RWPE1 (cell line): ENCODE results near the gene B4GALT2.

ENCODE experiments used
- CTCF ChIA-PET: fragments of 350-600 bp; sonication (Branson Sonifier 250); formaldehyde crosslinking; extraction: SDS; loops from one replicate; lab custom pipeline; 2021; lab: Yijun Ruan, JAX
- POLR2A ChIA-PET: fragments of 400-600 bp; formaldehyde crosslinking; extraction: SDS; loops from one replicate; lab custom pipeline; 2020; ENCODE audit warnings: antibody characterized with exemption; ENCODE audit not compliant: low non-redundant PET; lab: Yijun Ruan, JAX
- DNase-seq: peaks from one replicate; pipeline ENCODE4 v3.0.0; 2012; ENCODE audit warnings: low spot score
- H3K27ac ChIP-seq: fragments of 450-650 bp; 2 replicates; pipeline ENCODE4 v1.5.1; 2017
- CTCF ChIP-seq: fragments of 450-650 bp; conservative IDR thresholded peaks from 2 replicates; pipeline ENCODE4 v1.5.1; 2017; ENCODE audit warnings: low read depth, mild to moderate bottlenecking

Gene B4GALT2

GRCh38 chr1:43985984-43986595 lies 7.1 kb downstream of the B4GALT2 start:
- peak overlapping the region; percentile 94; the same call in 1 of the 2 replicates for H3K27ac ChIP-seq
- no peak for TF ChIP-seq CTCF
- DNase-seq = no peak
- ChIA-PET POLR2A (no interaction called here), CTCF (interaction anchor here (2.3 kb wide), 1 partner anchor 52 kb away, joined by 7 read pairs; the partner anchor contains the start of gene ARTN)

- TF ChIP-seq CTCF = no peak
- no peak for DNase-seq
- ChIA-PET POLR2A (no interaction called here), CTCF (interaction anchor here (2.3 kb wide), 1 partner anchor 52 kb away, joined by 7 read pairs; the partner anchor contains the start of gene ARTN)
- peak overlapping the region; percentile 58 for H3K27ac ChIP-seq
Measured at GRCh38 chr1:43986712-43987111, 7.7 kb downstream of the B4GALT2 start.

DNA sequence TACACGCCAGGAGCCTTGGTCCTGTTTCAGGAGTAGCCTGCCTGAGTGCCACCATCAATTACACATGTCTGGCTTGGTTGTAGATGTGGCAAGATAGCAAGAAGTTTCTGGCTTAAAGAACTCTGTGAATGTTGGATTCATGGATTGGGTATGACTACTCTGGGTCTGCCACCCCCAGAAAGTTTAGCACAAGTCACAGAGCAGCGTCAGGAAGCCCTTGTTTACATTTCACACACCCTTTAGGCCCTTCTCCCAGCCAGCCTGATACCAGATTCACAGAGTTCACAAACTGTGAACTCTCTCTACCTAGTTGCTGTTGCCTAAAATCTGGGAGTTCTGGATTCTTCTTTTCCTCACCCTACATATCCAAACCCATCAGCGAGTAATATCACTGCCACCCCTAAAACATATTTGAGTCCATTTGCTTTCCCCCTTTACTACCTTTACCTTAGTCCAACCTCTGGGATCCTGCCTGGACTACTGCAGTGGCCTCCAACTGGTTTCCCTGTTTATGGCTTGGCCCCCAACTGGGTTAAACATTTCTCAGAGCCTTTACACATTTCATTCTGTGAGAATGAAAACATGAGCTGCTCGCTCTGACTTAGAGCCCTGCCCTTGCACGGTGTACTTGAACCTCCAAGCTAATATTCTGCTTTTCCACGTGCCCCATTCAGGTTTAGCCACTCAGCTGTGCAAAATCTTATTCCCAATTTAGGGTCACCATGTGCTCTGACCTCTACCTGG lies 8.3 kb downstream of the B4GALT2 start:
- CTCF ChIA-PET = interaction anchor here (2.3 kb wide), 1 partner anchor 53 kb away, joined by 7 read pairs; the partner anchor contains the start of gene ARTN
- H3K27ac ChIP-seq = peak overlapping the region; percentile 58
- POLR2A ChIA-PET = no interaction called here

DNA sequence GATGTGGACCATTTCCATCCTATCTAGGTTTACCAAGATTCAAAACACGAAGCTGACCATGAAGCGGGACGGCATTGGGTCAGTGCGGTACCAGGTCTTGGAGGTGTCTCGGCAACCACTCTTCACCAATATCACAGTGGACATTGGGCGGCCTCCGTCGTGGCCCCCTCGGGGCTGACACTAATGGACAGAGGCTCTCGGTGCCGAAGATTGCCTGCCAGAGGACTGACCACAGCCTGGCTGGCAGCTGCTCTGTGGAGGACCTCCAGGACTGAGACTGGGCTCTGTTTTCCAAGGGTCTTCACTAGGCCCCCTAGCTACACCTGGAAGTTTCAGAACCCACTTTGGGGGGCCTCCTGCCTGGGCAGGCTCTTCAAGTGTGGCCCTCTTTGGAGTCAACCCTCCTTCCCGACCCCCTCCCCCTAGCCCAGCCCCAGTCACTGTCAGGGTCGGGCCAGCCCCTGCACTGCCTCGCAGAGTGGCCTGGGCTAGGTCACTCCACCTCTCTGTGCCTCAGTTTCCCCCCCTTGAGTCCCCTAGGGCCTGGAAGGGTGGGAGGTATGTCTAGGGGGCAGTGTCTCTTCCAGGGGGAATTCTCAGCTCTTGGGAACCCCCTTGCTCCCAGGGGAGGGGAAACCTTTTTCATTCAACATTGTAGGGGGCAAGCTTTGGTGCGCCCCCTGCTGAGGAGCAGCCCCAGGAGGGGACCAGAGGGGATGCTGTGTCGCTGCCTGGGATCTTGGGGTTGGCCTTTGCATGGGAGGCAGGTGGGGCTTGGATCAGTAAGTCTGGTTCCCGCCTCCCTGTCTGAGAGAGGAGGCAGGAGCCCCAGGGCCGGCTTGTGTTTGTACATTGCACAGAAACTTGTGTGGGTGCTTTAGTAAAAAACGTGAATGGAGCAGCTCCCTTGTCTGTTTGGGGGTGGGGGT lies 11.5 kb downstream of the B4GALT2 start:
- no peak for DNase-seq
- peak overlapping the region; percentile 87 for H3K27ac ChIP-seq
- ChIA-PET CTCF (interaction anchor here (0.6 kb wide), 2 partner anchors 56 to 227 kb away, joined by 4 read pairs; no protein-coding TSS in a partner anchor), POLR2A (interaction anchor here (0.5 to 0.9 kb wide), 3 partner anchors 10 to 693 kb away, joined by 3 read pairs; partner anchors contain the start of gene ATP6V0B)
- no peak for TF ChIP-seq CTCF

More for the DNA sequence above, 8.3 kb downstream of the B4GALT2 start:
- TF ChIP-seq CTCF = no peak
- no peak for DNase-seq

DNA sequence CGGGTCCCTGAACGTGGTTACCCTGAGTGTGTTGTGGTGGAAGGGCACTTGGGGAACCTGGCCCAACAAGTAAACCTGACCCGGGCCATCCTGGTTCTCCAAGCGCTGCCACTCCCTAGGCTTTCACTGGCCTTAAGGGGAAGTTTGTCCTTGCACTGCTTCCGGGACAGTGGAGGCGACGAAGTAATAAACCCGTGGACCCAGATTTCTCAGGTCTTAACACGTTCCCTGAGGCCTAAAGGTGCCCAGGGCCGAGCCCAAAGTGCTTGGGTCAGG lies 12.1 kb downstream of the B4GALT2 start:
- no peak for TF ChIP-seq CTCF
- CTCF ChIA-PET = interaction anchor here (0.6 kb wide), 1 partner anchor 228 kb away, joined by 4 read pairs; no protein-coding TSS in a partner anchor
- no peak for DNase-seq
- POLR2A ChIA-PET = interaction anchor here (0.6 kb wide), 1 partner anchor 692 kb away, joined by 3 read pairs; no protein-coding TSS in a partner anchor
- peak overlapping the region; percentile 87 for H3K27ac ChIP-seq
